ENCODE results near the gene SPOCK2. TPM values are rescaled to one million over a fixed set of nuclear protein-coding genes. Genes with fewer than 3 reads are reported as not detected.

SPOCK2 gene
- total and polyA plus RNA-seq, 10 of the 15 experiments (the other 5 are each of a cell fraction or from before 2014, with no cell fraction given) = 0.02 to 1.5 (median 0.58) TPM

DNA sequence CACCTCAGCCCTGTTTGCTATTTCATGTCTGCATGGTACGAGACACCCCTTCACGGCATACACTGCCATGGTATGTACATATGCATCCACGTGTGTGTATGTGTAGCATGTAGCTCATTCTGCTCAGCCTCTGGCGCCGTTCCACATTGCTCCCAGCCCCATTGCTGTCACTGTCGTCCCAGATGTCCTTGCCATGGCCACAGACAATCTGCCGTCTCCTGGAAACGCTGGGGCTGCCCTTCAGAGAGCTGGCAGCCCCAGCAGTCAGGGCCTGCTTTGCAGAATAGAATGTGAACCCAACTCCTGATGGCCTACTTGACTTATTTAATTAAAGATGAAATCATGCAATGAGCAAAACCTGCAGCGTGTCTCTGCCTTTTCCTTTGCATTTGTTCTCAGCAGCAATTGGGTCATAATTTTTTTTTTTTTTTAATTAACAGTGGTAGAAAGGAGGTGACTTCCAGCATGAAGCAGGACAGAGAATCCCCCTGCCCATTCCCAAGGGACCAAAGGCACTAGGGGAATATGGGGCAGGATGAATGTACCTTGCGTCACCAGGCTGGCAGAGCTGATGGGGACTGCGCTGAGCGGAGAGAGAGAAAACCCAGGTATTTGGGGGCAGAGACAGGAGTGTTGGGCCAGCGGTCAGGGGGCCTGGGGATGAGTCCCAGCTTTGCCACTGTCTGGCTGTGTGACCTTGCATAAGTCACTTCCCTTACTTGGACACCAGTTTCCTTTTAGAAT is 75.0 kb downstream of the SPOCK2 start (continued):
- TF ChIP-seq, protein P1, sequence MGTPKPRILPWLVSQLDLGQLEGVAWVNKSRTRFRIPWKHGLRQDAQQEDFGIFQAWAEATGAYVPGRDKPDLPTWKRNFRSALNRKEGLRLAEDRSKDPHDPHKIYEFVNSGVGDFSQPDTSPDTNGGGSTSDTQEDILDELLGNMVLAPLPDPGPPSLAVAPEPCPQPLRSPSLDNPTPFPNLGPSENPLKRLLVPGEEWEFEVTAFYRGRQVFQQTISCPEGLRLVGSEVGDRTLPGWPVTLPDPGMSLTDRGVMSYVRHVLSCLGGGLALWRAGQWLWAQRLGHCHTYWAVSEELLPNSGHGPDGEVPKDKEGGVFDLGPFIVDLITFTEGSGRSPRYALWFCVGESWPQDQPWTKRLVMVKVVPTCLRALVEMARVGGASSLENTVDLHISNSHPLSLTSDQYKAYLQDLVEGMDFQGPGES (IDR thresholded peaks at IDR 0.05) = no peak
- TF ChIP-seq, protein P2, sequence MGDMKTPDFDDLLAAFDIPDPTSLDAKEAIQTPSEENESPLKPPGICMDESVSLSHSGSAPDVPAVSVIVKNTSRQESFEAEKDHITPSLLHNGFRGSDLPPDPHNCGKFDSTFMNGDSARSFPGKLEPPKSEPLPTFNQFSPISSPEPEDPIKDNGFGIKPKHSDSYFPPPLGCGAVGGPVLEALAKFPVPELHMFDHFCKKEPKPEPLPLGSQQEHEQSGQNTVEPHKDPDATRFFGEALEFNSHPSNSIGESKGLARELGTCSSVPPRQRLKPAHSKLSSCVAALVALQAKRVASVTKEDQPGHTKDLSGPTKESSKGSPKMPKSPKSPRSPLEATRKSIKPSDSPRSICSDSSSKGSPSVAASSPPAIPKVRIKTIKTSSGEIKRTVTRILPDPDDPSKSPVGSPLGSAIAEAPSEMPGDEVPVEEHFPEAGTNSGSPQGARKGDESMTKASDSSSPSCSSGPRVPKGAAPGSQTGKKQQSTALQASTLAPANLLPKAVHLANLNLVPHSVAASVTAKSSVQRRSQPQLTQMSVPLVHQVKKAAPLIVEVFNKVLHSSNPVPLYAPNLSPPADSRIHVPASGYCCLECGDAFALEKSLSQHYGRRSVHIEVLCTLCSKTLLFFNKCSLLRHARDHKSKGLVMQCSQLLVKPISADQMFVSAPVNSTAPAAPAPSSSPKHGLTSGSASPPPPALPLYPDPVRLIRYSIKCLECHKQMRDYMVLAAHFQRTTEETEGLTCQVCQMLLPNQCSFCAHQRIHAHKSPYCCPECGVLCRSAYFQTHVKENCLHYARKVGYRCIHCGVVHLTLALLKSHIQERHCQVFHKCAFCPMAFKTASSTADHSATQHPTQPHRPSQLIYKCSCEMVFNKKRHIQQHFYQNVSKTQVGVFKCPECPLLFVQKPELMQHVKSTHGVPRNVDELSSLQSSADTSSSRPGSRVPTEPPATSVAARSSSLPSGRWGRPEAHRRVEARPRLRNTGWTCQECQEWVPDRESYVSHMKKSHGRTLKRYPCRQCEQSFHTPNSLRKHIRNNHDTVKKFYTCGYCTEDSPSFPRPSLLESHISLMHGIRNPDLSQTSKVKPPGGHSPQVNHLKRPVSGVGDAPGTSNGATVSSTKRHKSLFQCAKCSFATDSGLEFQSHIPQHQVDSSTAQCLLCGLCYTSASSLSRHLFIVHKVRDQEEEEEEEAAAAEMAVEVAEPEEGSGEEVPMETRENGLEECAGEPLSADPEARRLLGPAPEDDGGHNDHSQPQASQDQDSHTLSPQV (IDR thresholded peaks at IDR 0.05) = no peak
- no peak for TF ChIP-seq TARDBP (IDR thresholded peaks at IDR 0.05; ENCODE audit: borderline replicate concordance)

DNA sequence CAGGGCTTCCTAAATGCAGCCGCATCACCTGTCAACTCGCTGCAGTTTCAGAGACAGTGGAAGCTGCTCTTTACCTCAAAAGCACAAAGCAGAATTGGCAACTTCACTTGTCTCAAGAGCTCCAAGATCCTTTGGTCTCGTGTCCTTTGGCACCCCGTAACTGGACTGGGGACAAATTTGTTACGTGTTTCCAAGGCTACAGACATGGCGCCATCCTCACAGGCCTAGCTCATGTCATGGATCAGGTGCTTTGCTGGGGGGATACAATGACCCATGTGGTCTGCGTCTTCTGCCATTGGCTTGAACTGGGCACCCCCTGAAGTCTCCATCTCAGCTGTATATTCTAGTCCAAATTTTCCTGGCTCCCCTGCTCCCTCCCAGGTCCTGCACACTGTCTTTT is 75.6 kb downstream of the SPOCK2 start:
- Histone ChIP-seq H3K4me3 (no peak overlapping the region), H3K27ac (ENCODE audit: control insufficient read depth, insufficient read depth) (no peak overlapping the region), H4K20me1 (ENCODE audit: control insufficient read depth, insufficient read depth) (no peaks in the 10 kb centered on the region; the same call in 1 of the 2 replicates), H3K9ac (ENCODE audit: control insufficient read depth, insufficient read depth, low read length) (no peak overlapping the region), H3K4me1 (ENCODE audit: control insufficient read depth, insufficient read depth, low read length) (no peaks in the 10 kb centered on the region), H3K4me2 (ENCODE audit: control insufficient read depth, insufficient read depth) (no peak overlapping the region), H3K27me3 (replicated peaks in 1 of 2; ENCODE audit: control insufficient read depth in 2 of 2, insufficient read depth in 2 of 2, low read length in 1 of 2) (no peaks in the 10 kb centered on the region), H3K36me3 (ENCODE audit: control insufficient read depth in 2 of 2, insufficient read depth in 2 of 2, low read length in 1 of 2) (no peaks in the 10 kb centered on the region), H3K9me3 (replicated peaks; ENCODE audit: control insufficient read depth, insufficient read depth, low read length) (no peaks in the 10 kb centered on the region), H2AFZ (ENCODE audit: control insufficient read depth, low read depth, low read length) (no peak overlapping the region), H3K79me2 (ENCODE audit: control insufficient read depth, insufficient read depth, low read length) (no peaks in the 10 kb centered on the region)
- no peak for DNase-seq (ENCODE audit: low read depth, low spot score)
- SMC1A ChIA-PET (ENCODE audit: uncharacterized antibody, unreplicated experiment) = no interaction called here
- POLR2A ChIA-PET = no interaction called here
- no peak for ATAC-seq
- 40% methylated on average over 7 of the region's 7 CpGs for WGBS (ENCODE audit: insufficient coverage, insufficient replicate concordance, low lambda C conversion rate, missing lambda C conversion rate)
- intact Hi-C loops (cut with micrococcal nuclease; ENCODE audit: unreplicated experiment) (no loop called here), in situ Hi-C loops (cut with MboI) (no loop called here)
- BruUV-seq (replicated peaks) = no TSS peak
- no peak for FAIRE-seq
- RAD21 ChIA-PET (ENCODE audit: unreplicated experiment) = no interaction called here
- CTCF ChIA-PET = interaction anchor here (1.1 kb wide), 1 partner anchor 36 kb away, joined by 4 read pairs; no protein-coding TSS in a partner anchor
- TF ChIP-seq PAX5 (IDR thresholded peaks at IDR 0.05; ENCODE audit: borderline replicate concordance, low read depth, low read length) (no peak), KAT2A (conservative IDR thresholded peaks at IDR 0.05; ENCODE audit: control insufficient read depth, low read depth, low read length) (no peak), TAF1 (IDR thresholded peaks at IDR 0.05; ENCODE audit: borderline replicate concordance, low read depth, low read length) (no peak), NFYB (IDR thresholded peaks at IDR 0.05; ENCODE audit: insufficient read depth, low read depth, low read length) (no peak), SIN3A (IDR thresholded peaks at IDR 0.05; ENCODE audit: low read depth, low read length) (no peak), IRF4 (IDR thresholded peaks at IDR 0.05; ENCODE audit: low read depth, low read length) (no peak), NBN (IDR thresholded peaks at IDR 0.05) (no peak), NFXL1 (IDR thresholded peaks at IDR 0.05; ENCODE audit: borderline replicate concordance) (no peak)
- TF ChIP-seq, protein P3, sequence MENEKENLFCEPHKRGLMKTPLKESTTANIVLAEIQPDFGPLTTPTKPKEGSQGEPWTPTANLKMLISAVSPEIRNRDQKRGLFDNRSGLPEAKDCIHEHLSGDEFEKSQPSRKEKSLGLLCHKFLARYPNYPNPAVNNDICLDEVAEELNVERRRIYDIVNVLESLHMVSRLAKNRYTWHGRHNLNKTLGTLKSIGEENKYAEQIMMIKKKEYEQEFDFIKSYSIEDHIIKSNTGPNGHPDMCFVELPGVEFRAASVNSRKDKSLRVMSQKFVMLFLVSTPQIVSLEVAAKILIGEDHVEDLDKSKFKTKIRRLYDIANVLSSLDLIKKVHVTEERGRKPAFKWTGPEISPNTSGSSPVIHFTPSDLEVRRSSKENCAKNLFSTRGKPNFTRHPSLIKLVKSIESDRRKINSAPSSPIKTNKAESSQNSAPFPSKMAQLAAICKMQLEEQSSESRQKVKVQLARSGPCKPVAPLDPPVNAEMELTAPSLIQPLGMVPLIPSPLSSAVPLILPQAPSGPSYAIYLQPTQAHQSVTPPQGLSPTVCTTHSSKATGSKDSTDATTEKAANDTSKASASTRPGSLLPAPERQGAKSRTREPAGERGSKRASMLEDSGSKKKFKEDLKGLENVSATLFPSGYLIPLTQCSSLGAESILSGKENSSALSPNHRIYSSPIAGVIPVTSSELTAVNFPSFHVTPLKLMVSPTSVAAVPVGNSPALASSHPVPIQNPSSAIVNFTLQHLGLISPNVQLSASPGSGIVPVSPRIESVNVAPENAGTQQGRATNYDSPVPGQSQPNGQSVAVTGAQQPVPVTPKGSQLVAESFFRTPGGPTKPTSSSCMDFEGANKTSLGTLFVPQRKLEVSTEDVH (IDR thresholded peaks at IDR 0.05; ENCODE audit: low read depth, partially characterized antibody) = no peak

Measured in GM12878 (cell line).